Measurements from ENCODE around the gene NBEA.

DNA sequence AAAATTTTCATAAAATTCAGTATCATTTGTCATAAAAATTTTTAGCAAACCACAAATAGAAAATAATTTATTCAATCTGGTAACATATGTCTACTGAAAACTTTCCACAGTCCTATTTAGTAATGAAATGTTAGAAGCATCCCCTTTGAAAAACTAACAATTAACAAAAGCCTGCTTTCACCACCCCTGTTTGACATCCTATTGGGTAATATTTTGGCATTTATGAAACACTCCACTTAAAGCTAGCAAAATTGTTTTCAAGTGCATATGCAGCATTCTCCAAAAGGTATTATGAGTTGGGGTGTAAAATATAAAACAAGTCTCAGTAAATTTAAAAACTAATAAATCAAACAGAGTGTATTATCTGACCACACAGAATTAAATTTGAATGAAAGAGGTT lies 189.4 kb downstream of the NBEA start:
- TF ChIP-seq, protein P1, sequence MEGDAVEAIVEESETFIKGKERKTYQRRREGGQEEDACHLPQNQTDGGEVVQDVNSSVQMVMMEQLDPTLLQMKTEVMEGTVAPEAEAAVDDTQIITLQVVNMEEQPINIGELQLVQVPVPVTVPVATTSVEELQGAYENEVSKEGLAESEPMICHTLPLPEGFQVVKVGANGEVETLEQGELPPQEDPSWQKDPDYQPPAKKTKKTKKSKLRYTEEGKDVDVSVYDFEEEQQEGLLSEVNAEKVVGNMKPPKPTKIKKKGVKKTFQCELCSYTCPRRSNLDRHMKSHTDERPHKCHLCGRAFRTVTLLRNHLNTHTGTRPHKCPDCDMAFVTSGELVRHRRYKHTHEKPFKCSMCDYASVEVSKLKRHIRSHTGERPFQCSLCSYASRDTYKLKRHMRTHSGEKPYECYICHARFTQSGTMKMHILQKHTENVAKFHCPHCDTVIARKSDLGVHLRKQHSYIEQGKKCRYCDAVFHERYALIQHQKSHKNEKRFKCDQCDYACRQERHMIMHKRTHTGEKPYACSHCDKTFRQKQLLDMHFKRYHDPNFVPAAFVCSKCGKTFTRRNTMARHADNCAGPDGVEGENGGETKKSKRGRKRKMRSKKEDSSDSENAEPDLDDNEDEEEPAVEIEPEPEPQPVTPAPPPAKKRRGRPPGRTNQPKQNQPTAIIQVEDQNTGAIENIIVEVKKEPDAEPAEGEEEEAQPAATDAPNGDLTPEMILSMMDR (IDR thresholded peaks at IDR 0.05), result no peak
- no peak for TF ChIP-seq EP300 (IDR thresholded peaks at IDR 0.05)

Data from sigmoid colon (tissue), 4 donors.